Measurements from ENCODE around the gene PSMB8. TPM values are rescaled to one million over a fixed set of nuclear protein-coding genes. Genes with fewer than 3 reads are reported as not detected.

PSMB8 gene
- total RNA-seq, 3 donors from 2014 or later (not counting 1 experiment from before 2014, with no cell fraction given), result 160 to 170 (median 161) TPM

DNA sequence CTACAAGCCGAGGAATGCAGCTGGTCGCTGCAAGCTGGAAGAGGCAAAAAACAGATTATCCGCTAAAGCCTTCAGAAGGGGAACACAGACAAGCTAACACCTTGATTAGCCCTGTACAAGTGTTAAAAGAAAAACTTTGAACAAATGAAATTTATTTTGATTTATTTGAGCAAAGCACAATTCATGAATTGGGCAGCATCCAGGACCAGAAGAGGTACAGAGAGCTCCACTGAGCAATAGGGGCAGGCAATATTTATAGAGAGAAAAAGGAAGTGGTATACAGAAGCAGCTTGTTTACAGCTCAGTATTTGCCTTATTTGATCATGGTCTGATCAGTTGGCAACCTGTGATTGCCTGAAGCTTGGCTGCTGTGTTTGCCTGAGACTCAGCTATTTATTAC lies 44.7 kb downstream of the PSMB8 start:
- Histone ChIP-seq H3K27me3 (ENCODE audit: control insufficient read depth, insufficient read depth, low read length) (peaks cover 9% of the 10 kb centered on the region), H3K36me3 (ENCODE audit: control insufficient read depth, insufficient read depth, low read length) (no peaks in the 10 kb centered on the region), H3K4me1 (ENCODE audit: control insufficient read depth, insufficient read depth, low read length) (peaks cover 12% of the 10 kb centered on the region), H3K27ac (ENCODE audit: low read length) (no peak overlapping the region), H3K4me3 (ENCODE audit: low read length) (no peak overlapping the region), H3K9me3 (ENCODE audit: control insufficient read depth, insufficient read depth, low read length) (peaks cover 6% of the 10 kb centered on the region)
- H3K4me3 Mint-ChIP-seq, result no peak overlapping the region
- no peak for DNase-seq
- H3K9me3 Mint-ChIP-seq, result peaks cover 0 to 8% of the 10 kb centered on the region in 2 donors
- no peak for ATAC-seq
- H3K36me3 Mint-ChIP-seq, result peaks cover 7% of the 10 kb centered on the region
- intact Hi-C loops (cut with micrococcal nuclease), result loop anchor here (5.0 kb wide), 1 partner anchor 367 kb away; no protein-coding TSS in a partner anchor
- H3K4me1 Mint-ChIP-seq, result peaks cover 0 to 11% of the 10 kb centered on the region in 2 donors
- TF ChIP-seq CTCF (IDR thresholded peaks at IDR 0.05), result no peak
- H3K27me3 Mint-ChIP-seq (ENCODE audit: low read depth in 2 of 2), result peaks cover 48 to 70% of the 10 kb centered on the region in 2 donors
- no peak overlapping the region for H3K27ac Mint-ChIP-seq
- 99% methylated on average over 3 of the region's 3 CpGs for WGBS (ENCODE audit: insufficient coverage)

- no peak overlapping the region for H3K4me3 ChIP-seq (ENCODE audit: low read length)
- intact Hi-C loops (cut with micrococcal nuclease), result loop anchor here (1.0 to 5.0 kb wide), 3 partner anchors 365 to 552 kb away; no protein-coding TSS in a partner anchor
These were observed 46.7 kb downstream of the PSMB8 start for GRCh38 chr6:32796848-32797776.

DNA sequence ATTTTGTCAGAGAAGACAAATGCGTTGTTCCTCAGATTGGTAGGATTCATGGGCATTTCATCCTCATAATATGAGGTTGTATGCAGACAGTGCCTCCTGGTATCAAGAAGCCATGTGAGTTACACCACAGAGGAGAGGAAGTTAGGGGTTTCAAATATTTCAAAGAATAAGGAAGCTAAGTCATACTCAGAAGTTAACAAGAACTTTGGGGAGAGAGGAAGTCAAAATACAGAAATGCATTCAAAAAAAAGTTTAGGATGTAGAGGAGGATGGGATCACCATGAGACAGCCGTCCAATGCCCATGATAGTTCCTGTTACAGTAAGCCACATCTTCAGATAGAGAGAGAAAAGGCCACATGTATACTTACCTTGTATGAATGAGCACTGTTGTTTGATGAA lies 49.3 kb downstream of the PSMB8 start:
- peaks cover 0 to 11% of the 10 kb centered on the region in 2 donors for H3K4me1 Mint-ChIP-seq
- intact Hi-C loops (cut with micrococcal nuclease), result no loop called here
- H3K27me3 ChIP-seq (ENCODE audit: control insufficient read depth, insufficient read depth, low read length), result peaks cover 9% of the 10 kb centered on the region
- H3K4me3 Mint-ChIP-seq, result no peak overlapping the region
- H3K27ac Mint-ChIP-seq, result no peak overlapping the region
- WGBS (ENCODE audit: insufficient coverage), result 10% methylated on average over 2 of the region's 2 CpGs
- peaks cover 40 to 74% of the 10 kb centered on the region in 2 donors for H3K27me3 Mint-ChIP-seq (ENCODE audit: low read depth in 2 of 2)
- DNase-seq (no peak), ATAC-seq (peak in 2 of 3 donors; percentile 16 to 38)
- H3K4me1 ChIP-seq (ENCODE audit: control insufficient read depth, insufficient read depth, low read length), result peaks cover 12% of the 10 kb centered on the region
- no peak for TF ChIP-seq CTCF (IDR thresholded peaks at IDR 0.05)
- H3K4me3 ChIP-seq (ENCODE audit: low read length), result no peak overlapping the region
- peaks cover 0 to 8% of the 10 kb centered on the region in 2 donors for H3K9me3 Mint-ChIP-seq
- H3K36me3 ChIP-seq (ENCODE audit: control insufficient read depth, insufficient read depth, low read length), result no peaks in the 10 kb centered on the region
- peaks cover 7% of the 10 kb centered on the region for H3K36me3 Mint-ChIP-seq
- H3K9me3 ChIP-seq (ENCODE audit: control insufficient read depth, insufficient read depth, low read length), result peaks cover 6% of the 10 kb centered on the region
- H3K27ac ChIP-seq (ENCODE audit: low read length), result no peak overlapping the region

More at GRCh38 chr6:32796848-32797776, 46.7 kb downstream of the PSMB8 start:
- 3% methylated on average over 29 of the region's 30 CpGs for WGBS (ENCODE audit: insufficient coverage)
- peak overlapping the region in 1 of 2 donors; percentile 56 for H3K27ac Mint-ChIP-seq
- Histone ChIP-seq H3K9me3 (ENCODE audit: control insufficient read depth, insufficient read depth, low read length) (peaks cover 6% of the 10 kb centered on the region), H3K4me1 (ENCODE audit: control insufficient read depth, insufficient read depth, low read length) (peaks cover 12% of the 10 kb centered on the region), H3K27me3 (ENCODE audit: control insufficient read depth, insufficient read depth, low read length) (peaks cover 9% of the 10 kb centered on the region), H3K36me3 (ENCODE audit: control insufficient read depth, insufficient read depth, low read length) (no peaks in the 10 kb centered on the region), H3K27ac (ENCODE audit: low read length) (no peak overlapping the region)
- ATAC-seq (peak; percentile 85 to 91 (median 88)), DNase-seq (peak; percentile 79 to 89)
- peaks cover 0 to 11% of the 10 kb centered on the region in 2 donors for H3K4me1 Mint-ChIP-seq
- peak; percentile 94 for TF ChIP-seq CTCF (IDR thresholded peaks at IDR 0.05)
- peak overlapping the region; percentile 18 for H3K4me3 Mint-ChIP-seq
- H3K9me3 Mint-ChIP-seq, result peaks cover 0 to 8% of the 10 kb centered on the region in 2 donors
- H3K36me3 Mint-ChIP-seq, result peaks cover 7% of the 10 kb centered on the region
- H3K27me3 Mint-ChIP-seq (ENCODE audit: low read depth in 2 of 2), result peaks cover 43 to 70% of the 10 kb centered on the region in 2 donors
